Type B pancreatic cell (in vitro differentiated cells): Measurements from ENCODE around the gene SMTNL2. TPM values are rescaled to one million over a fixed set of nuclear protein-coding genes. Genes with fewer than 3 reads are reported as not detected.
"Not testable (repeated sequence)": the region's sequence is repeated elsewhere in the genome, so short reads cannot be mapped to it uniquely, and the experiment has no call there.

Experiments
- DNase-seq: peaks from one replicate; pipeline ENCODE4 v3.0.0; 2021; ENCODE audit warnings: mixed read lengths; ENCODE audit not compliant: unreplicated experiment; ENCODE audit errors: extremely low spot score
- H3K27ac Mint-ChIP-seq: 2 replicates; pipeline ENCODE4 v1.8.0; 2021; ENCODE audit warnings: mild to moderate bottlenecking, mixed read lengths
- H3K27me3 Mint-ChIP-seq: 2 replicates; pipeline ENCODE4 v1.8.0; 2021; ENCODE audit warnings: mixed read lengths
- H3K36me3 Mint-ChIP-seq: 2 replicates; pipeline ENCODE4 v1.8.0; 2021; ENCODE audit warnings: mixed read lengths
- H3K4me1 Mint-ChIP-seq: one replicate; pipeline ENCODE4 v1.8.0; 2021; ENCODE audit warnings: mixed read lengths; ENCODE audit not compliant: unreplicated experiment
- H3K4me3 Mint-ChIP-seq: 2 replicates; pipeline ENCODE4 v1.8.0; 2021; ENCODE audit warnings: mild to moderate bottlenecking, mixed read lengths
- H3K9me3 Mint-ChIP-seq: 2 replicates; pipeline ENCODE4 v1.8.0; 2021; ENCODE audit warnings: mixed read lengths
- total RNA-seq: library from RNA; stranded (reverse); gene quantifications from 2 replicates; pipeline ENCODE4 v1.2.1, GENCODE V29; 2021; ENCODE audit warnings: low replicate concordance
- TF ChIP-seq, protein P1 (sequence below): fragments of 200-600 bp; sonication (generic); conservative IDR thresholded peaks from 2 replicates; pipeline ENCODE4 v1.5.0; 2021; ENCODE audit warnings: antibody characterized with exemption, mild to moderate bottlenecking

Gene SMTNL2
- total RNA-seq, 1 donor from 2014 or later, result 25.5 TPM

DNA sequence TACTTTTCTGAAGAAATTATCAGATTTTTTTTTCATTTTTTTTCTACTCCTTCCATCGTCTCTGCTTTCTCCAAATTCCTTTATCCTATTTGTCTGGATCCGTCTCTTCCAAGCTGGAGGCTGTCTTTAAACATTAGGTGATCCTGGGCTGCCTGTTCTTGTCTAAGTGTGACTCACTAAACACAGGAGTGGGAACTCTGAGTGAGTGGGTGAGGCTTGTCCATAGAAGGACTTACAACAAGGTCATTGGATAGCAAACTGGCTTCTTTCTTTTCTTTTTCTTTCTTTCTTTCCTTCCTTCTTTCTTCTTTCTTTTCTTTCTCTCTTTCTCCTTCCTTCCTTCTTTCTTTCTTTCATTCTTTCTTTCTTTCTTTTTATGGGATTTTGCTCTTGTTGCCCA lies 38.9 kb downstream of the SMTNL2 start:
- Mint-ChIP-seq H3K4me3 (no peak overlapping the region), H3K9me3 (no peaks in the 10 kb centered on the region), H3K36me3 (no peaks in the 10 kb centered on the region), H3K4me1 (peaks cover 14% of the 10 kb centered on the region), H3K27me3 (peaks cover 5% of the 10 kb centered on the region), H3K27ac (no peak overlapping the region)
- TF ChIP-seq, protein P1, sequence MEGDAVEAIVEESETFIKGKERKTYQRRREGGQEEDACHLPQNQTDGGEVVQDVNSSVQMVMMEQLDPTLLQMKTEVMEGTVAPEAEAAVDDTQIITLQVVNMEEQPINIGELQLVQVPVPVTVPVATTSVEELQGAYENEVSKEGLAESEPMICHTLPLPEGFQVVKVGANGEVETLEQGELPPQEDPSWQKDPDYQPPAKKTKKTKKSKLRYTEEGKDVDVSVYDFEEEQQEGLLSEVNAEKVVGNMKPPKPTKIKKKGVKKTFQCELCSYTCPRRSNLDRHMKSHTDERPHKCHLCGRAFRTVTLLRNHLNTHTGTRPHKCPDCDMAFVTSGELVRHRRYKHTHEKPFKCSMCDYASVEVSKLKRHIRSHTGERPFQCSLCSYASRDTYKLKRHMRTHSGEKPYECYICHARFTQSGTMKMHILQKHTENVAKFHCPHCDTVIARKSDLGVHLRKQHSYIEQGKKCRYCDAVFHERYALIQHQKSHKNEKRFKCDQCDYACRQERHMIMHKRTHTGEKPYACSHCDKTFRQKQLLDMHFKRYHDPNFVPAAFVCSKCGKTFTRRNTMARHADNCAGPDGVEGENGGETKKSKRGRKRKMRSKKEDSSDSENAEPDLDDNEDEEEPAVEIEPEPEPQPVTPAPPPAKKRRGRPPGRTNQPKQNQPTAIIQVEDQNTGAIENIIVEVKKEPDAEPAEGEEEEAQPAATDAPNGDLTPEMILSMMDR, result no peak
- no peak for DNase-seq

DNA sequence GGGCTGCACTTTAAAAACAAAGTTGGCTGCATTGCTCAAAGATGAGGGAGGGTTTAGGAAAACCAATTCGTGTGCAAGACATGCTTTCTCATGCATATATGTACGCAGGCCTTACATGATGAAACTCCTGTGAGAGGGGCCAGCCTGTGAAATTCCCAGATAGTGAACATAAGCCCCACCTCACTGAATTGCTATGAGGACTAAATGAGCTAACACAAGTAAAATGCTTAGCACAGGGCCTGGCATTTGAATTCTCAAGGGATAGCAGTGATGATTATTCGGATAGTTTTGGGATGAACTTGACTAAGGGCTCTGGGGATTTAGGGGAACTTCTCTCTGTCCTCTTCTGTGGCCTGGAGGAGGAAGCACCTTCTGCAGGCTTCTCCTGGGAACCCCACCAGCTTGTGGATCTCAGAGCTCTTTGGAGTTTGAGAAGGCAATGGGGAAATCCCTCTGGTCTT lies 40.2 kb downstream of the SMTNL2 start:
- not testable (repeated sequence) for H3K27me3 Mint-ChIP-seq, DNase-seq, H3K27ac Mint-ChIP-seq, H3K36me3 Mint-ChIP-seq, H3K4me3 Mint-ChIP-seq, H3K9me3 Mint-ChIP-seq
- peaks cover 14% of the 10 kb centered on the region for H3K4me1 Mint-ChIP-seq

DNA sequence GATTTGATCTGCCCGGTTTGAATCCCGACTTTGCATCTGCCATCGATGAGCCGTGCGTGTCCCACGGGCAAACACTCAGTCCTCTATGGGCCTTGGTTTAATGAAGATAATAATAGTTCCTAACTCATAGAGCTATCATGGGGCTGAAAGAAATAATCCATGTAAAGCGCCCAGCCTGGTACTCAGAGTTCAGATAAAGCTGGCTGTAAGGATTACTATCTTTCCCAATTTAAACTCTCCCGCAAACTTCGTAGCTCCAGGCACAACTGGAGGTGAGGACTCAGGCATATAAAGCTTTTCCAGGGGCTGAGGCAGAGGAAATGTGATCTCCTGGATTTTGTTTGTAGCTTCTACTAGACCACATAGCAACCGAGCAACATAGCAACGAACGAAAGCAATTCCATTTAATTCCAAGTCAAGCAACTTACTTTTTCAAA lies 40.9 kb downstream of the SMTNL2 start:
- no peaks in the 10 kb centered on the region for H3K9me3 Mint-ChIP-seq
- no peak overlapping the region for H3K4me3 Mint-ChIP-seq

DNA sequence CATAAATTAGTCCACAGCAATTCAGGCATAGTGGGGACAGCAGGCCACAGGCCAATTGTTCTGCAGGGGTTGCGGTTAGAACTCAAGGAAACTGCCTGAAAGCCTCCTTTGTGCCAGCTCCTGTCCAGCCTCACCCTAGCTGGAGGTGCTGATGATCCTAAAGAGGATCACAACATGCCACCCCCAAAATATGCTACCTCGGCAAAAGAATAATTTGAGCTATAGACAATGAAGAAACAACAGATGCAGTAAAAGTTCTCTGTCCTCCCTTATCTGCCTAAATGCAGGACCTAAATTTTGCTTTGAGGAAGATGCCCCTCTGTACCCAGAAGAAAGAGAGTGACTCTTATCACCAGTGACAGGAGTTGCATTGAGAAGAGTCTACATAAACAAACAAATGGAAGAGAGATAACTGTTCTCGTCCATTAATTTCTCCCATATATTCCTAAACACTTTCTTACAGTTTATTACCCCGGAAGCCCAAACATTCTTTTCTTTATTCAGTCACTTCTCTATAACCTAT lies 42.5 kb downstream of the SMTNL2 start:
- Mint-ChIP-seq H3K36me3 (no peaks in the 10 kb centered on the region), H3K27ac (no peak overlapping the region), H3K27me3 (peaks cover 5% of the 10 kb centered on the region), H3K4me1 (peaks cover 14% of the 10 kb centered on the region), H3K4me3 (no peak overlapping the region), H3K9me3 (no peaks in the 10 kb centered on the region)
- no peak for DNase-seq
- TF ChIP-seq, protein P1, result no peak

More for the DNA sequence above, 40.9 kb downstream of the SMTNL2 start:
- TF ChIP-seq, protein P1, result no peak
- H3K4me1 Mint-ChIP-seq, result peaks cover 14% of the 10 kb centered on the region
- DNase-seq, result no peak
- H3K27ac Mint-ChIP-seq, result no peak overlapping the region
- peaks cover 5% of the 10 kb centered on the region for H3K27me3 Mint-ChIP-seq
- no peaks in the 10 kb centered on the region for H3K36me3 Mint-ChIP-seq

DNA sequence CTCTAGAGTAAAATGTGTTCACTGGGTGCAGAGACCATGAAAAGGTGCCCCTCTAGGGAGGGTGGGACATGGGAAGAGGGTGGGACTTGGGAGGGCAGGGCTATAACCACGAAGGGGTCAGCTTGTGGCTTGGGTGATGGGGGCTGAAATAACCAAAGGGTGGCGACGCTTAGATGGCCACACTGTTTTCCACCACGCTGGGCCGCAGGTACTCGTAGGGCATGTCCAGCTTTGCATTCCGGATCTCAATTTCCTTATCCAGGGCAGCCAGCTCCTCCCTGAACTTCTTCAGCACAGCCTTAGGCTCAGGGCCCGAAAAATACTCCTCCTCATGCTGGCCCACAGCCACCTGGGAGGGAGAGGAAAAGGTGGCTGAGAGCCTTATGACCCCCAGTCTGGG lies 47.1 kb downstream of the SMTNL2 start:
- Mint-ChIP-seq H3K9me3 (no peaks in the 10 kb centered on the region), H3K27me3 (peaks cover 32% of the 10 kb centered on the region), H3K27ac (no peak overlapping the region), H3K36me3 (no peaks in the 10 kb centered on the region), H3K4me3 (no peak overlapping the region), H3K4me1 (peaks cover 11% of the 10 kb centered on the region)
- DNase-seq, result no peak
- TF ChIP-seq, protein P1, result no peak

DNA sequence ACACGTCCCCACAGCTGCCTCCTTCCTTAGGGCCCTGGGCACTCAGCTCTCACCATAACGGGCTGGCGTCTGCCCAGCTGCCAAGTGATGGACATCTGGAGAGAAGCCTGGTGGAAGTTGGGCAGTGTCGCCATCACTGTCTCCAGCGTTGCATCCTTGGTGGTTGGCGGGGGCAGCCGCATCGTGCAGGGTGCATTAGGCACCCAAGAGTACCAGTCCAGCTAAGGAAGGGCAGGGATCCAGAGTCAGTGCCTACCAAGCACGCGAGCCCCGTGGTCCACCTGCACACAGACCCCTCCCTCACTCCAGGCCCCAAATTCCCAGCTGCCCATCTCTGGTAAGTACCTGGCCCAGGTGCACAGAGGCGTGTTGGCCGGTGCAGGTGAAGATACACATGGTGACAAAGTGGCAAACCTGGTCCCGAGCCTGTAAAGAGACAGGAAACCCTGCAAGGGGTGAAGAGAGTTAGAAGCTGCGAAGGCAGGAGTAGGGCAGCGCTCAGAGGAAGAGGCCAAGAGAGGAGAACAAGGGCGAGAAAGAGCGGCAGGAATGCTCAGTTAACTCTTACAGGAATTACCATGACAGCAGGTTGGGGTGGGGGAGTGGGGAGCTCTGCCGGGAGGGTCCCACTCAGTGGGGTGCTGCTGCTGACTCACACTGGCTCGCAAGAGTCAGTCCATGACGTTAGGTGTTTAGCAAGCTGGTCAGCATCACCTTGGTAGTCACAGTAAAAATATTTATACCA lies 47.7 kb downstream of the SMTNL2 start:
- TF ChIP-seq, protein P1, result no peak
- no peak for DNase-seq
- Mint-ChIP-seq H3K27me3 (peaks cover 37% of the 10 kb centered on the region), H3K9me3 (no peaks in the 10 kb centered on the region), H3K4me1 (peaks cover 11% of the 10 kb centered on the region), H3K36me3 (no peaks in the 10 kb centered on the region), H3K4me3 (no peak overlapping the region), H3K27ac (no peak overlapping the region)
